HEK293 (cell line): ENCODE measurements around the gene RALGAPA1.

Source experiments
- MEIS1 ChIP-seq: sonication (generic); formaldehyde crosslinking; IDR thresholded peaks from 2 replicates; pipeline ENCODE4 v1.8.1; 2022; ENCODE audit warnings: missing genetic modification reagents, mild to moderate bottlenecking, borderline replicate concordance
- PATZ1 ChIP-seq: fragments of 450-650 bp; formaldehyde crosslinking; IDR thresholded peaks from 2 replicates; pipeline ENCODE4 v1.5.1; 2016; ENCODE audit warnings: missing biosample characterization, missing genetic modification characterization
- PRDM2 ChIP-seq: fragments of 450-650 bp; formaldehyde crosslinking; IDR thresholded peaks from 2 replicates; pipeline ENCODE4 v1.5.1; 2016; ENCODE audit warnings: missing biosample characterization, missing genetic modification characterization, borderline replicate concordance
- RBAK ChIP-seq: fragments of 450-650 bp; formaldehyde crosslinking; IDR thresholded peaks from 2 replicates; pipeline ENCODE4 v1.5.1; 2016; ENCODE audit warnings: missing biosample characterization, missing genetic modification characterization
- TRIM28 ChIP-seq: IDR thresholded peaks from 2 replicates; pipeline ENCODE4 v1.6.1; 2011; ENCODE audit warnings: low read length, control low read depth, borderline replicate concordance
- ZEB2 ChIP-seq: fragments of 450-650 bp; formaldehyde crosslinking; IDR thresholded peaks from 2 replicates; pipeline ENCODE4 v1.5.1; 2016; ENCODE audit warnings: missing biosample characterization, missing genetic modification characterization
- ZFP37 ChIP-seq: fragments of 450-650 bp; formaldehyde crosslinking; IDR thresholded peaks from 2 replicates; pipeline ENCODE4 v1.5.1; 2016; ENCODE audit warnings: missing biosample characterization, missing genetic modification characterization
- ZNF133 ChIP-seq: fragments of 450-650 bp; formaldehyde crosslinking; IDR thresholded peaks from 2 replicates; pipeline ENCODE4 v1.5.1; 2016; ENCODE audit warnings: missing biosample characterization, missing genetic modification characterization
- ZNF214 ChIP-seq: fragments of 450-650 bp; formaldehyde crosslinking; IDR thresholded peaks from 2 replicates; pipeline ENCODE4 v1.5.1; 2017; ENCODE audit warnings: missing biosample characterization, mild to moderate bottlenecking, missing genetic modification characterization, borderline replicate concordance
- ZNF362 ChIP-seq: fragments of 450-650 bp; formaldehyde crosslinking; IDR thresholded peaks from 2 replicates; pipeline ENCODE4 v1.5.1; 2016; ENCODE audit warnings: missing biosample characterization, missing genetic modification characterization
- ZNF768 ChIP-seq: fragments of 450-650 bp; formaldehyde crosslinking; IDR thresholded peaks from 2 replicates; pipeline ENCODE4 v1.5.1; 2018; ENCODE audit warnings: missing biosample characterization, mild to moderate bottlenecking, missing genetic modification characterization
- ZNF785 ChIP-seq: fragments of 450-650 bp; formaldehyde crosslinking; IDR thresholded peaks from 2 replicates; pipeline ENCODE4 v1.5.1; 2016; ENCODE audit warnings: missing biosample characterization, missing genetic modification characterization
- TF ChIP-seq, protein P1 (sequence below): fragments of 450-650 bp; formaldehyde crosslinking; IDR thresholded peaks from 2 replicates; pipeline ENCODE4 v1.5.1; 2016; ENCODE audit warnings: missing biosample characterization, missing genetic modification characterization
- TF ChIP-seq, protein P2 (sequence below): fragments of 450-650 bp; formaldehyde crosslinking; IDR thresholded peaks from 2 replicates; pipeline ENCODE4 v1.5.1; 2016; ENCODE audit warnings: missing biosample characterization, missing genetic modification characterization

GRCh38 chr14:35758523-35759129, 50.5 kb downstream of the RALGAPA1 start:
- TF ChIP-seq PRDM2 (tag by site-specific recombination), result no peak
- TF ChIP-seq MEIS1 (CRISPR knock-in tag), result no peak
- no peak for TF ChIP-seq ZNF768
- TF ChIP-seq, protein P1, sequence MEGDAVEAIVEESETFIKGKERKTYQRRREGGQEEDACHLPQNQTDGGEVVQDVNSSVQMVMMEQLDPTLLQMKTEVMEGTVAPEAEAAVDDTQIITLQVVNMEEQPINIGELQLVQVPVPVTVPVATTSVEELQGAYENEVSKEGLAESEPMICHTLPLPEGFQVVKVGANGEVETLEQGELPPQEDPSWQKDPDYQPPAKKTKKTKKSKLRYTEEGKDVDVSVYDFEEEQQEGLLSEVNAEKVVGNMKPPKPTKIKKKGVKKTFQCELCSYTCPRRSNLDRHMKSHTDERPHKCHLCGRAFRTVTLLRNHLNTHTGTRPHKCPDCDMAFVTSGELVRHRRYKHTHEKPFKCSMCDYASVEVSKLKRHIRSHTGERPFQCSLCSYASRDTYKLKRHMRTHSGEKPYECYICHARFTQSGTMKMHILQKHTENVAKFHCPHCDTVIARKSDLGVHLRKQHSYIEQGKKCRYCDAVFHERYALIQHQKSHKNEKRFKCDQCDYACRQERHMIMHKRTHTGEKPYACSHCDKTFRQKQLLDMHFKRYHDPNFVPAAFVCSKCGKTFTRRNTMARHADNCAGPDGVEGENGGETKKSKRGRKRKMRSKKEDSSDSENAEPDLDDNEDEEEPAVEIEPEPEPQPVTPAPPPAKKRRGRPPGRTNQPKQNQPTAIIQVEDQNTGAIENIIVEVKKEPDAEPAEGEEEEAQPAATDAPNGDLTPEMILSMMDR, result no peak
- TF ChIP-seq PATZ1 (tag by site-specific recombination), result no peak
- TF ChIP-seq ZFP37 (tag by site-specific recombination), result no peak
- TF ChIP-seq RBAK, result no peak
- no peak for TF ChIP-seq ZNF214 (tag by site-specific recombination)
- no peak for TF ChIP-seq ZNF133 (tag by site-specific recombination)
- no peak for TF ChIP-seq ZNF785 (tag by site-specific recombination)
- no peak for TF ChIP-seq ZEB2 (tag by site-specific recombination)
- TF ChIP-seq ZNF362 (tag by site-specific recombination), result no peak
- no peak for TF ChIP-seq TRIM28
- TF ChIP-seq, protein P2, sequence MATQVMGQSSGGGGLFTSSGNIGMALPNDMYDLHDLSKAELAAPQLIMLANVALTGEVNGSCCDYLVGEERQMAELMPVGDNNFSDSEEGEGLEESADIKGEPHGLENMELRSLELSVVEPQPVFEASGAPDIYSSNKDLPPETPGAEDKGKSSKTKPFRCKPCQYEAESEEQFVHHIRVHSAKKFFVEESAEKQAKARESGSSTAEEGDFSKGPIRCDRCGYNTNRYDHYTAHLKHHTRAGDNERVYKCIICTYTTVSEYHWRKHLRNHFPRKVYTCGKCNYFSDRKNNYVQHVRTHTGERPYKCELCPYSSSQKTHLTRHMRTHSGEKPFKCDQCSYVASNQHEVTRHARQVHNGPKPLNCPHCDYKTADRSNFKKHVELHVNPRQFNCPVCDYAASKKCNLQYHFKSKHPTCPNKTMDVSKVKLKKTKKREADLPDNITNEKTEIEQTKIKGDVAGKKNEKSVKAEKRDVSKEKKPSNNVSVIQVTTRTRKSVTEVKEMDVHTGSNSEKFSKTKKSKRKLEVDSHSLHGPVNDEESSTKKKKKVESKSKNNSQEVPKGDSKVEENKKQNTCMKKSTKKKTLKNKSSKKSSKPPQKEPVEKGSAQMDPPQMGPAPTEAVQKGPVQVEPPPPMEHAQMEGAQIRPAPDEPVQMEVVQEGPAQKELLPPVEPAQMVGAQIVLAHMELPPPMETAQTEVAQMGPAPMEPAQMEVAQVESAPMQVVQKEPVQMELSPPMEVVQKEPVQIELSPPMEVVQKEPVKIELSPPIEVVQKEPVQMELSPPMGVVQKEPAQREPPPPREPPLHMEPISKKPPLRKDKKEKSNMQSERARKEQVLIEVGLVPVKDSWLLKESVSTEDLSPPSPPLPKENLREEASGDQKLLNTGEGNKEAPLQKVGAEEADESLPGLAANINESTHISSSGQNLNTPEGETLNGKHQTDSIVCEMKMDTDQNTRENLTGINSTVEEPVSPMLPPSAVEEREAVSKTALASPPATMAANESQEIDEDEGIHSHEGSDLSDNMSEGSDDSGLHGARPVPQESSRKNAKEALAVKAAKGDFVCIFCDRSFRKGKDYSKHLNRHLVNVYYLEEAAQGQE (tag by site-specific recombination), result no peak
